Measurements from ENCODE around the gene ARHGAP26. TPM values are rescaled to one million over a fixed set of nuclear protein-coding genes. Genes with fewer than 3 reads are reported as not detected.

Gene ARHGAP26
- total and polyA plus RNA-seq, 2 experiments from 2014 or later = 9.5 to 16.8 TPM

- Histone ChIP-seq H3K27me3 (ENCODE audit: insufficient read depth) (no peaks in the 10 kb centered on the region), H3K79me2 (replicated peaks; ENCODE audit: insufficient read depth) (no peaks in the 10 kb centered on the region), H3K9me2 (ENCODE audit: insufficient read depth) (no peaks in the 10 kb centered on the region), H3K36me3 (ENCODE audit: insufficient read depth) (no peaks in the 10 kb centered on the region), H3F3A (replicated peaks; ENCODE audit: low read depth) (no peaks in the 10 kb centered on the region), H3K4me1 (ENCODE audit: insufficient read depth) (peaks cover 9% of the 10 kb centered on the region; the same call in 1 of the 2 replicates), H2AFZ (no peak overlapping the region), H4K20me1 (replicated peaks; ENCODE audit: insufficient read depth) (no peaks in the 10 kb centered on the region), H3K4me3 (no peak overlapping the region), H3K27ac (ENCODE audit: low read depth) (no peak overlapping the region), H3K4me2 (no peak overlapping the region)
- Mint-ChIP-seq H3K36me3 (ENCODE audit: low read depth) (no peaks in the 10 kb centered on the region), H3K27me3 (ENCODE audit: insufficient read depth, low read depth, poor library complexity) (no peaks in the 10 kb centered on the region), H3K4me1 (peaks cover 9% of the 10 kb centered on the region), H3K4me3 (no peak overlapping the region), H3K27ac (no peak overlapping the region), H3K9me3 (no peaks in the 10 kb centered on the region)
- no peak for DNase-seq (ENCODE audit: low spot score)
- ATAC-seq = no peak
- TF ChIP-seq POLR2AphosphoS5 (IDR thresholded peaks at IDR 0.05; ENCODE audit: low read depth) = no peak
- no peak for TF ChIP-seq ZNF114 (CRISPR knock-in tag; IDR thresholded peaks at IDR 0.05)
- TF ChIP-seq ZNF462 (CRISPR knock-in tag; IDR thresholded peaks at IDR 0.05) = no peak
Observed at GRCh38 chr5:143010351-143010750, 240.2 kb downstream of the ARHGAP26 start.

GRCh38 chr5:143011585-143011984 is 241.4 kb downstream of the ARHGAP26 start:
- no peak for TF ChIP-seq ZNF331 (CRISPR knock-in tag; IDR thresholded peaks at IDR 0.05; ENCODE audit: low read depth)
- TF ChIP-seq STAT1 (IDR thresholded peaks at IDR 0.05; ENCODE audit: unreplicated experiment) = no peak
- Histone ChIP-seq H3K27me3 (ENCODE audit: insufficient read depth) (no peaks in the 10 kb centered on the region), H3K36me3 (ENCODE audit: insufficient read depth) (no peaks in the 10 kb centered on the region), H3F3A (replicated peaks; ENCODE audit: low read depth) (no peaks in the 10 kb centered on the region), H2AFZ (no peak overlapping the region), H3K9me2 (ENCODE audit: insufficient read depth) (no peaks in the 10 kb centered on the region), H3K79me2 (replicated peaks; ENCODE audit: insufficient read depth) (no peaks in the 10 kb centered on the region), H3K4me2 (no peak overlapping the region), H3K27ac (ENCODE audit: low read depth) (no peak overlapping the region), H3K4me3 (no peak overlapping the region), H4K20me1 (replicated peaks; ENCODE audit: insufficient read depth) (no peaks in the 10 kb centered on the region), H3K4me1 (ENCODE audit: insufficient read depth) (peaks cover 9% of the 10 kb centered on the region; the same call in 1 of the 2 replicates)
- no peak for ATAC-seq
- H3K4me3 Mint-ChIP-seq = no peak overlapping the region
- peaks cover 11% of the 10 kb centered on the region for H3K4me1 Mint-ChIP-seq
- no peak overlapping the region for H3K27ac Mint-ChIP-seq
- H3K36me3 Mint-ChIP-seq (ENCODE audit: low read depth) = no peaks in the 10 kb centered on the region
- H3K27me3 Mint-ChIP-seq (ENCODE audit: insufficient read depth, low read depth, poor library complexity) = no peaks in the 10 kb centered on the region
- no peak for DNase-seq (ENCODE audit: low spot score)
- no peaks in the 10 kb centered on the region for H3K9me3 Mint-ChIP-seq

Data from GM23338 (cell line).